Heart right ventricle (tissue), 16 donors: Measurements from ENCODE around the gene TMEM114. TPM values are rescaled to one million over a fixed set of nuclear protein-coding genes. Genes with fewer than 3 reads are reported as not detected.

Experiments
- ATAC-seq, 8 donors: fragments of 200-7000 bp; cut with Tn5 transposase; one replicate each; pipeline ENCODE4 v1.9.1; 2020; ENCODE audit warnings: mild to moderate bottlenecking in 8 of 8, moderate library complexity in 8 of 8, moderate number of reproducible peaks in 1 of 8
- DNase-seq, 2 donors: peaks; one replicate each; pipeline ENCODE4 v3.0.0-alpha.2; 2020
- H3K27ac ChIP-seq, 10 donors: fragments of 200-600 bp; sonication (generic) in 2 of 10; one replicate each; pipeline versions ENCODE4 v1.5.0 to v1.8.0; 2020 to 2022; ENCODE audit warnings: mild to moderate bottlenecking in 3 of 10
- H3K27me3 ChIP-seq, 7 donors: fragments of 200-600 bp; one replicate each; pipeline ENCODE4 v1.8.0; 2021 to 2022; ENCODE audit warnings: mild to moderate bottlenecking in 2 of 7
- H3K36me3 ChIP-seq, 9 donors: fragments of 200-600 bp; sonication (generic) in 1 of 9; one replicate each; pipeline versions ENCODE4 v1.5.0 to v1.8.0; 2020 to 2022; ENCODE audit warnings: mild to moderate bottlenecking in 2 of 9
- H3K4me1 ChIP-seq, 9 donors: fragments of 200-600 bp; sonication (generic) in 1 of 9; one replicate each; pipeline versions ENCODE4 v1.5.0 to v1.8.0; 2020 to 2022; ENCODE audit warnings: mild to moderate bottlenecking in 4 of 9
- H3K4me3 ChIP-seq, 10 donors: fragments of 200-600 bp; sonication (generic) in 2 of 10; one replicate each; pipeline versions ENCODE4 v1.5.0 to v1.8.0; 2020 to 2022; ENCODE audit warnings: mild to moderate bottlenecking in 7 of 10, moderate library complexity in 2 of 10
- H3K9me3 ChIP-seq, 11 donors: fragments of 200-600 bp in 10 of 11; sonication (generic) in 2 of 11; one replicate each; pipeline versions ENCODE4 v1.5.0 to v1.8.0; 2013 to 2022; ENCODE audit warnings: mild to moderate bottlenecking in 2 of 11, control low read depth in 1 of 11, moderate library complexity in 1 of 11
- WGBS, 2 donors: extraction: QIAGEN DNeasy Blood & Tissue Kit; methylation state at CpG; one replicate each; pipeline ENCODE4 v1.1.7; 2013; ENCODE audit warnings: inconsistent platforms in 1 of 2; 5-methylcytosine and 5-hydroxymethylcytosine counted together
- intact Hi-C, 10 donors: fragments of 100-400 bp; cut with DNase I; formaldehyde crosslinking; loops; one replicate each; pipeline versions ENCODE4 v1.11.1 to v1.14.2; 2022
- polyA plus RNA-seq, 2 donors: library from polyadenylated mRNA; stranded (reverse); fragments of 200-250 nt; gene quantifications; one replicate each; pipeline ENCODE4 v1.2.3, GENCODE V29; 2013
- total RNA-seq, 10 donors: library from RNA; stranded (reverse); fragmentation: NEBNext Ultra II Directional in 3 of 10; extraction: Animal tissue kit (Norgen Biotek cat#: 25700) in 3 of 10; gene quantifications; one replicate each; pipeline versions ENCODE4 v1.2.1 to v1.2.4, GENCODE V29; 2021 to 2023
- TF ChIP-seq, protein P1 (sequence below), 9 donors: fragments of 200-600 bp; sonication (generic) in 2 of 9; IDR thresholded peaks; one replicate each; pipeline versions ENCODE4 v1.5.0 to v1.8.0; 2021 to 2022; ENCODE audit warnings: antibody characterized with exemption in 9 of 9, mild to moderate bottlenecking in 5 of 9, moderate library complexity in 1 of 9
- donor health status: Arrhythmogenic right ventricular cardiomyopathy.
- donor health status: ischemic (EF 13 %, LVEDD 7.1; RV severe dilation, severe dysfunction).
- donor health status: healthy with polysubstance abuse.
- donor health status: DM: no; HTN: yes; CAD: no.
- donor health status: DM: no; HTN: no; CAD: no.
- donor health status: ischemic (EF 25% LVEDD 6.9; RV normal size, moderate dysfunction).
- donor health status: ischemic (EF 25% LVEDD 5.7; RV mildly dilated, moderate dysfunction).
- donor health status: healthy.
- donor health status: DM: yes; HTN: yes; CAD: no.
- donor health status: Ischemic cardiomyopathy.
- donor health status: ischemic (EF 35%, LVEDD 5.7; RV mildly dilated, moderate dysfunction).
- donor health status: nonischemic (EF 11% LVEDD 7.7; RV severe dilation, severe dysfunction).
- donor health status: DM: yes; HTN: yes; CAD: no.
- donor health status: PGD.
- donor health status: ischemic (EF 29% LVEDD 5.4; RV normal size, mild dysfunction).
- donor health status: nonischemic (EF 23%, LVEDD 6.1; RV moderate dilation, normal function).

The TMEM114 gene
- total and polyA plus RNA-seq, 12 donors, result 0.34 to 0.37 TPM; not detected in 10

DNA sequence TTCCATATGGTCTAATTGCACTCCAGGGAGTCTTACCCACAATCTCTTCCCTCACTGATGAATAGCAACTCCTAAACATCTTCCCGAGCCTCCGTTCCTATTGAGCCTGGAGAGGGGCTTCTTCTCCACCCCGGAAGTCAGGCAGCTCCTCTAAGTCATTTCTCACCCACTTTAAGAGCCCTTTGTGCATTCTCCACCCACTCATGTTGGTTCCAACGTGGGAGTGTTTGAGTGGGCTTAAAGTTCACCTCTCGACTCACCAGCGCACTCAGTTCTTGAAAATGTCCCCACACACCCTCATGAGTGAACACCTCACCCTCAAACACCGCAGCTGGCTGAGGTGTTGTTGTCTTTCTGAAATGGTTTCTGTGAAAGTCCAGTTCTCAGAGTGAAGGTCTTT is 67.6 kb downstream of the TMEM114 start:
- Histone ChIP-seq H3K27ac (no peak overlapping the region), H3K4me1 (no peaks in the 10 kb centered on the region), H3K27me3 (peaks cover 0 to 22% (median 3%) of the 10 kb centered on the region in 7 donors), H3K36me3 (no peaks in the 10 kb centered on the region), H3K9me3 (no peaks in the 10 kb centered on the region), H3K4me3 (no peak overlapping the region)
- TF ChIP-seq, protein P1, sequence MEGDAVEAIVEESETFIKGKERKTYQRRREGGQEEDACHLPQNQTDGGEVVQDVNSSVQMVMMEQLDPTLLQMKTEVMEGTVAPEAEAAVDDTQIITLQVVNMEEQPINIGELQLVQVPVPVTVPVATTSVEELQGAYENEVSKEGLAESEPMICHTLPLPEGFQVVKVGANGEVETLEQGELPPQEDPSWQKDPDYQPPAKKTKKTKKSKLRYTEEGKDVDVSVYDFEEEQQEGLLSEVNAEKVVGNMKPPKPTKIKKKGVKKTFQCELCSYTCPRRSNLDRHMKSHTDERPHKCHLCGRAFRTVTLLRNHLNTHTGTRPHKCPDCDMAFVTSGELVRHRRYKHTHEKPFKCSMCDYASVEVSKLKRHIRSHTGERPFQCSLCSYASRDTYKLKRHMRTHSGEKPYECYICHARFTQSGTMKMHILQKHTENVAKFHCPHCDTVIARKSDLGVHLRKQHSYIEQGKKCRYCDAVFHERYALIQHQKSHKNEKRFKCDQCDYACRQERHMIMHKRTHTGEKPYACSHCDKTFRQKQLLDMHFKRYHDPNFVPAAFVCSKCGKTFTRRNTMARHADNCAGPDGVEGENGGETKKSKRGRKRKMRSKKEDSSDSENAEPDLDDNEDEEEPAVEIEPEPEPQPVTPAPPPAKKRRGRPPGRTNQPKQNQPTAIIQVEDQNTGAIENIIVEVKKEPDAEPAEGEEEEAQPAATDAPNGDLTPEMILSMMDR (IDR thresholded peaks at IDR 0.05), result no peak
- 68 to 71% methylated on average over 7 of the region's 7 CpGs for WGBS, 2 donors
- intact Hi-C loops, result no loop called here
- ATAC-seq (no peak), DNase-seq (no peak)

DNA sequence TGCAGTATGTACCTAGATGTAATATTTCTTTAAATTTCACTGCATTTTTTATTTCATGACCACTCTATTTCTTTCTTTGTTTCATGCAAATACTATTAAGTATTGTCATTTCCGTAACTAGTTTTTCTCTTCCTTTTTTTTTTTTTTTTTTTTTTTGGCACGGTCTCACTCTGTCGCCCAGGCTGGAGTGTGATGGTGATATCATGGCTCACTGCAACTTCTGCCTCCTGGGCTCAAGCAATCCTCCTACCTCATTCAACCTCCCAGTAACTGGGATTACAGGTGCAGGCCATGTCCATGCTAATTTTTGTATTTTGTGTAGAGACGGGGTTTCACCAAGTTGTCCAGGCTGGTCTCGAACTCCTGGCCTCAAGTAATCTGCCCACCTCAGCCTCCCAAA is 70.7 kb downstream of the TMEM114 start:
- no peak overlapping the region for H3K4me3 ChIP-seq
- H3K27me3 ChIP-seq, result peaks cover 0 to 23% (median 0%) of the 10 kb centered on the region in 7 donors
- H3K9me3 ChIP-seq, result no peaks in the 10 kb centered on the region
- no peaks in the 10 kb centered on the region for H3K36me3 ChIP-seq
- intact Hi-C loops, result no loop called here
- TF ChIP-seq, protein P1 (IDR thresholded peaks at IDR 0.05), result no peak
- H3K4me1 ChIP-seq, result no peaks in the 10 kb centered on the region
- 70 to 73% methylated on average over 5 of the region's 5 CpGs for WGBS, 2 donors
- ATAC-seq, result no peak
- DNase-seq, result no peak
- H3K27ac ChIP-seq, result no peak overlapping the region

Other genes starting within 250 kb of the TMEM114 start
- 10 to 100 TPM; 23.5 to 36.4 (median 32.9) TPM for gene METTL22, start 31.2 kb upstream of the TMEM114 start, total RNA-seq
- 10 to 100 TPM; 53.3 to 64.5 TPM for gene METTL22, start 31.2 kb upstream of the TMEM114 start, polyA plus RNA-seq
- 10 to 100 TPM in 7 of 10 donors, 1 to 10 TPM in 3; 3.7 to 35.9 (median 17.7) TPM for gene ABAT, start 84.1 kb upstream of the TMEM114 start, total RNA-seq
- 10 to 100 TPM in 1 of 2 donors, 1 to 10 TPM in 1; 2.2 to 10.3 TPM for gene ABAT, start 84.1 kb upstream of the TMEM114 start, polyA plus RNA-seq
- gene TMEM186, start 207.1 kb upstream of the TMEM114 start, total RNA-seq, result 10 to 100 TPM in 9 of 10 donors, 1 to 10 TPM in 1; 9.5 to 15.1 (median 13.9) TPM
- 10 to 100 TPM in 1 of 2 donors, 1 to 10 TPM in 1; 7.5 to 15.0 TPM for gene TMEM186, start 207.1 kb upstream of the TMEM114 start, polyA plus RNA-seq
- gene PMM2, start 207.3 kb upstream of the TMEM114 start, total RNA-seq, result 10 to 100 TPM; 11.5 to 25.9 (median 13.9) TPM
- gene PMM2, start 207.3 kb upstream of the TMEM114 start, polyA plus RNA-seq, result 10 to 100 TPM in 1 of 2 donors, 1 to 10 TPM in 1; 9.4 to 24.6 TPM